HK-2 (cell line): ENCODE measurements around the gene APOBEC3G.
"Not testable (repeated sequence)": the region's sequence is repeated elsewhere in the genome, so short reads cannot be mapped to it uniquely, and the experiment has no call there.

Experiments used
- DNase-seq: peaks from one replicate; pipeline ENCODE4 v3.0.0-alpha.2; 2018; ENCODE audit not compliant: unreplicated experiment

Gene APOBEC3G

DNA sequence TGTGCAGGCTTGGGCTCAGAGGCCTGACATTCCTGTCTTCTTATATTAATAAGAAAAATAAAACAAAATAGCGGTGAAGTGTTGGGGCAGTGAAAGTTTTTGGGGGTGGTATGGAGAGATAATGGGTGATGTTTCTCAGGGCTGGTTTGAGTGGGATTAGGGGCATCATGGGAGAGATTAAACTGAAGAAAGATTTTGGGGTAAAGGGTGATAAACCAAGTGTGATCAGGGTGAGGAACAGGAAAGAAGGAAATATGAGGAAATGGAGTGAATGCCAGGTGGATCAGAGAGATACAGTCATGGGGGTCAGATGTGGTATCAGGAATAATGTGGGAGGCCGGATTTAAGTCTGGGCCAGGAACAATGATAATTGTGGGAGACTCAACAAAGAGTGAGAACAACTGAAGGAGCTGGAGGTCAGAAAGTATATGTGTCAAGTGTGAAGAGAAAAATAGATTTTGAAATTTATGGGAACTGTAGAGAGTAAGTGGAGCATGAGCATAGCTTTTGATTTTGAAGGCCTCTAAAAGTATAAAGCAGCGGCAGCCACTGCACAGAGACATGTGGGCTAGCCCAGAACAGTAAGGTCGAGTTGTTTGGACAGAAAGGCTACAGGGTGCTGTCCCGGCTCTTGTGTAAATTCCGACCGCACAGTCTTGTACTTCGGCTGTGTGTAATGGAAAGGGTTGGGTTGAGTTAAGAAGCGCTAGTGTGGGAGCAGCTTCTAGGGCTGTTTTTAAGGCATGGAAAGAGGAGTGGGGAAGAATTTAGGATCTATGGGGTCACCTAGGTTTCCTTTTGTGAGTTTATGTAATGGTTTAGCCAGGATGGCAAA lies 10.4 kb upstream of the APOBEC3G start:
- DNase-seq: not testable (repeated sequence)

DNA sequence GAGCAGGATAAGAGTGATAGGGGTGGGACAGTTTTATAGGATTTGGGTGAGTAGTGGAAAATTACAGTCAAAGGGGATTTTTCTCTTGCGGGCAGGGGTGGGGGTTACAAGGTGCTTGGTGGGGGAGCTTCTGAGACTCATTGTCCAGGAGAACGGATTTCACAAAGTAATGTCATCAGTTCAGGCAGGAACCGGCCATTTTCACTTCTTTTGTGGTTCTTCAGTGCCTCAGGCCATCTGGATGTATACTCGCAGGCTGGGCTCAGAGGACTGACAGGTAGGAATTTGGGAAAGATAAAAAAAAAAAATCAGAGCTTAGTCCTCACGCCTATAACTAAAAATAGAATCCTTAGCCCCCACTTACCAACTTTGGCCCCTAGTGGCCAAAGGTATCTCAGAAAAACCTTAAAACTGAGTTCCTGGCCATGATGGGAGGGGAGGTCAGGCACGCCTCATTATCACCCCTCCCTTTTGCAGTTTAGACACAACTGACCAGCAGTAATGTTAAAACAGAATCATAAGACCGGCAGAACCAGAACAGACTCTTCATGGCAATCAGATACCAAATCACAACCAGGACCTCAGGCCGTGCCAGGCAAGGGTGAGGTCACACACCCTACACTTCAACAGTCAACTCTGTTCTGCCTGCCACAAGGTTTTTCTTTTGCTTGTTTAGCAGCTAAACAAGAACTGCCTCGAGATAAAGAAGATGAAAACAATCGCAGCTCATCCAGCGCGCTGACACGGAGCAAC lies 8.9 kb upstream of the APOBEC3G start:
- DNase-seq: no peak

DNA sequence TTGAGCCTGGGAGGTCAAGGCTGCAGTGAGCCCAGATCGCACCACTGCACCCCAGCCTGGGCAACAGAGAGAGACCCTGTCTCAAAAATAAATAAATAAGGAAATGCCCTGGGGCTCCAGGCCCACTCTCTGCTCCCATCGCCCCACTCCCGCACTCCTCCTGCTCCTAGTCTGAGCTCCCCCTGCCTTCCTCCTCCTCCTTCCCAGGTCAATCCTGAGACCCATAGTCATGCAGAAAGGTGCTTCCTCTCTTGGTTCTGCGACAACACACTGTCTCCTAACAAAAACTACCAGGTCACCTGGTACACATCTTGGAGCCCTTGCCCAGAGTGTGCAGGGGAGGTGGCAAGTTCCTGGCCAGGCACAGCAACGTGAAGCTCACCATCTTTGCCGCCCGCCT lies 6.9 kb upstream of the APOBEC3G start:
- no peak for DNase-seq

DNA sequence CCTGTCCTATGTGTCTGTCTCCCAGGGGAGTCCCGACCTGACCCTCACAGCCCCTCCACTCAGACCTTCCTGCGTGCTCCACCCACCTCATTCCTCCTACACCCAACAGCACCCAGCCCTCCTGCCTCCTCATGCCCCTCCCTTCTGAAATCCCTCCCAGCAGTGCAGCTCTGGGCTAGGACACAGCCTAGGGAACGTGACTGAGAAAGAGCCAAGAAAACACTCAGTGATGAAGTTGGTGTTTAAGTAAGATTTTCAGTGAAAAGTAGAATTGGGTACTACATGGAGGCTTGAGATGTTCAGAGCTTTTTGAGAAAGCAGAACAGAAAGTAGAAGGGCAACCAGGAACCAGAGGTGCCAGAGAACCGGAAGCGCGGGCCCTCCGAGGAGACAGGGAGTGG lies 4.5 kb upstream of the APOBEC3G start:
- DNase-seq: not testable (repeated sequence)

DNA sequence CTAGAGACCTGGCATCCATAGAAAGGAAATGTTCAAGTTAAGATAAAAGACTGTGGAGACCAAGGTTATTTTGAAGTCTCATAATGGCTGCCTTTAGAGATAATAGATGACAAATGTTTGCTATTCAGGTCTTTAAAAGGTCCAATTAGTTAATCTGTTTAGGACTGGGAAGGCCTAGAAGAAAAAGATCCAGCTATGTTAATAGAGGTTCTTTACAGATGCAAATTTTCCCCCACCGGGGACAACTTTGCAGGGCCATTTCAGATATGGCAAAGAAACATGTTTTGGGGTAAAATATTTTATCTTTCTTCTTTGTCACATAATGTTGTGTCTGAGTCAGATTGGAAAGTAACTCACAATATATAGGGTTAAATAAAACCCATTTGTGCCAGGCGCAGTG lies 3.1 kb upstream of the APOBEC3G start:
- DNase-seq: no peak

DNA sequence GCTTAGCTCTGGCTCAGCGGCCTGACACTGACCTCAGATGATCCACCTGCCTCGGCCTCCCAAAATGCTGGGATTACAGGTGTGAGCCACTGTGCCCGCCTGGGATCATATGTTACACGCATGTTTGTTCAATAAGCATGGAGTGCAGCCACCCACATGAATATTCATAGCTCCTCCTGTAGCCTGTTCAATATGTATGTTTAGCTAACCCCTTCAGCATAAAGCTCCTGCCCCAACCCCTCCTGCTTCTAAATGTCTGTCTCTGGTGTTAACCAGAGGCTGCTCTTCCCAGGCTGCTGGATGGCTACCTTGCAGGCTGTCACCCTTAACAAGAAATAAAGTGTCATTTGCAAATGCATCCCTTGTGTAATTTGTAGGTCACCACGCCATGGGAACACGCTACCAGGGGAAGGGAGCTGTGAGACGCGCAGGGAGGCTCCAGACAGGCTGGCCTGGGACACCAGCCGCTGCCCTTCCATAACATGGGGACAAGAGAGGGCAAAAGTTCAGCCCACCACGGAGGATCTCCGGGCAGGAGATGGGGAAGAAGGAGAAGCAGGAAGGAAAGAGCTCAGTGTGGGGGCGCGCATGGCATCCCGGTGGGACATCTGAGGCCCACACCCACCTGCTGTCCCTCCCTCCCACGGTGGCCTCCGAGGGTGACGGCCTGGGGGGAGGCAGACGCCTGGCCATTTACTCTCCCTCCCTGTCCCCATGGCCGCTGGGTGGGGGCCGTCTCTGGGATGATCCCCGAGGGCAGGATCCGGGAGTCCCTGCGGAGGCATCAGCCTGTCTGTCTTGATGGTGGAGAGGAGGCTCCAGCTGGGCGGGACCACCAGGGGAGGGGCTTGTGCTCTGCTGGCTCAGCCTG lies 685 bp upstream of the APOBEC3G start:
- DNase-seq: not testable (repeated sequence)

DNA sequence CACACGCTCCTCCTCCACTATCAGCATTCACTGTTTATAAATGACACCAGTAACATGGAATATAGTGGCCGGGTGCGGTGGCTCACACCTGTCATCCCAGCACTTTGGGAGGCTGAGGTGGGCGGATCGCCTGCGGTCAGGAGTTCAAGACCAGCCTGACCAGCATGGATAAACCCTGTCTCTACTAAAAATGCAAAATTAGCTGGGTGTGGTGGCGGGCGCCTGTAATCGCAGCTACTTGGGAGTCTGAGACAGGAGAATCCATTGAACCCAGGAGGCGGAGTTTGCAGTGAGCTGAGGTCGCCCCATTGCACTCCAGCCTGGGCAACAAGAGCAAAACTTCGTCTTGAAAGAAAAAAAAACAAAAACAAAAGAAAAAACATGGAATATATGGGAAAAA lies 837 bp downstream of the APOBEC3G start:
- DNase-seq: not testable (repeated sequence)

GRCh38 chr22:39078329-39078728 lies 1.3 kb downstream of the APOBEC3G start:
- no peak for DNase-seq

GRCh38 chr22:39079054-39079637 lies 2.1 kb downstream of the APOBEC3G start:
- not testable (repeated sequence) for DNase-seq

DNA sequence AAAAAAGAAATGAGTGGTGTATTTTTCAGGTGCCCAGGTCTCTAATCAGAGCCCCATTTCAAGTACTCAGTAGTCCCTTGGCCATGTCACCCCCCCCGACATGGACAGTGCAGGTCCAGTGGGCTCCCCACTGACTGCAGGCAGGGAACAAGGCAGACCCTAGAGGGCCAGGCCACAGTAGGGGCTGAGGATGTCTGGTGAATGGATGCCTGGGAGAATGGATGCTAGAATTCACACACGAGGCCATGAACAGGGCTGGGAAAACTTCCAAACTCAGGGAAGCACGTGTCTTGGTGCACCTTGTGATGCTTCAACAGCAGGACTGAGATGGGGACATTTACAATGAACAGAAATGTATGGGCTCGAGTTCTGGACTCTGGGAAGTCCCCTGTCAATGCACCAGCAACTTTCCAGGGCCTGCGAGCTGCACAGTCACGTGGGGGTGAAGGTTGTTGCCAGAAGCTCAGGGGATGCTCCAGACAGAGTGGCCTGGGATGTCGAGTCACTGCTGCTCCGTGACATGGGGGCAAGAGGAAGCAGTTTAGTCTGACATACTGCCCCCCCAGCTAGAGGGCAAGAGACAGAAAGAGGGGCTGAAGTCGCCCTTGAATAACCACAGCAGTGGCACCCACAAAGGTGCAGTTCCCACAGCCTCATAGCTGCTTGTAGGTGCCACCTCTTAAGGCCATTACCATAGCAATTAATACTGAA lies 3.1 kb downstream of the APOBEC3G start:
- DNase-seq: no peak

- no peak for DNase-seq
These were observed 3.9 kb downstream of the APOBEC3G start for GRCh38 chr22:39081016-39081415.

- no peak for DNase-seq
These were observed 4.5 kb downstream of the APOBEC3G start for GRCh38 chr22:39081598-39081997.

DNA sequence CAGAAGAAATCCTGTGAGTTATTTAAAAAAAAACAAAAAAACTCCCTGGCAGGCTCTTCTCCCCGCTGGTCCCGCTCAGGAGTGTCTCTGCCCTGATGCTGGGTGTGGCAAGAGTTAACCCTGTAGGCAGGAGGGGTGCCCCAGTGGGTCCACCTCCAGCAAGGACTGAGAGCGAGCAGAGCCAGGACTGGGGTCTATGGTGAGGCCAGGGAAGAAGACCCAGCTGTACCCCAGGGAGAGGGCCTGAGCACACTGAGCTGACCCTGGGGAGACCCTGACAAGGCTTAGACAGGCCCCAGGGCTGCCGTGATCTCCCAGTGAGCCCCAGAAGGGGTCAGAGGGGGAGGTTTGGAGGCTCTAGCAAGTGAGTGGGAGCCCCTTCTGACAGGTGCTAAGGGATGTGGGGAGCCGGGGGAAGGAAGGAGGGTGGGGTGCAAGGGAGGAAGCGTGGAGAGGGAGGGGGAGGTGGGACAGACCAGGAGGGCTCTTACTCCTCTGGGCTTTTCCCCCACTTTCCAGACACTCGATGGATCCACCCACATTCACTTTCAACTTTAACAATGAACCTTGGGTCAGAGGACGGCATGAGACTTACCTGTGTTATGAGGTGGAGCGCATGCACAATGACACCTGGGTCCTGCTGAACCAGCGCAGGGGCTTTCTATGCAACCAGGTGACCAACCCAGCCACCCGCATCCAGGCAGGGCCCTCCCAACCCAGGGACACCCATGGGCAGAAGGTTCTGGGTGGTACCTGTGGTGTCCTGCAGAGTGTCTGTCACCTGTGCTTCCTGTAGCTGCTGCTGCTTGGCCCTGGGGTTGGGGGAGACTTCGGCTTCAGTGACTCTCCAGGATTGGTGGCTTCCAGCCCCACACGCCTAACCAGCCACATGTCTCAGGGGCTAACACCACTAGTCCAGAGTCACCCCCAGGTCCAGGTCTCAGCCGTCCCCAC lies 6.4 kb downstream of the APOBEC3G start:
- DNase-seq: no peak

DNA sequence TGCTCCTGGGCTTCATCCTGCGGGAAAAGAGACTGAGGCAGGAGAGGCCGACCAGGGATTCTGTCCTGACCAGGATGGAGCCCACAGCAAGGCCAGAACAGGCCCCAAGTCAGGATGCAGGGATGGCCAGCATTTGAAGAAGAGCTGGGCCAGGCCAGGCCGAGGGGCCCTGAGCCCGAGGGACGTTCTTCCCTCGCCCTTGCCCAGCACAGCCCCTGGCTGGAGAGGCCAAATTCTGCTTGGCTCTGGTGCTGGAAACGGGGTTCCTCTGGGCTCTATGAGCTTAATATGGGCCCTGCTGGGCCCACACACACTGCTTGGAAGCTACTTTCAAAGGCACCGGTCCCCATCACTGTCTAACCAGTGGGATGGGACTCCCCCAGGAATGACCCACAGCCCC lies 7.6 kb downstream of the APOBEC3G start:
- no peak for DNase-seq

- DNase-seq: no peak
These were observed 10.0 kb downstream of the APOBEC3G start for GRCh38 chr22:39087098-39087497.

- DNase-seq: no peak
These were observed 11.0 kb downstream of the APOBEC3G start for GRCh38 chr22:39087881-39088684.

DNA sequence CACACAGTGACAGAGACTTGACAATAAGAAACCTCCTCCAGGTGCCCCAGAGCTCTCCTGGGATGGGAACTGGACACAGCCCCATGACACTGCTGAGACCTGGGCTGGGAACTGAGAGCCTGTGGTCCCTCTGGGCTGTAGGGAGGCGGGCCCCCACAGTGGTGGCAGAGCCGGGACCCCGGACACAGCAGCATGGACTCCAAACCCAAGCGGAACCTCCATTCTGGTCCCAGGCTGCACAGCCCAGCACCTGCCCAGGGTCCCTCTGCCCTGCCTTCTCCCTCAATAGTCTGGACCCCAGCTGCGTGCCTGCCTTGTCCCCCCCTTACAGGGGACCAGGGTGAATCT lies 11.6 kb downstream of the APOBEC3G start:
- no peak for DNase-seq

- DNase-seq: no peak
These were observed 12.9 kb downstream of the APOBEC3G start for GRCh38 chr22:39089928-39090327.

- DNase-seq: peak; percentile 38
These were observed 13.5 kb downstream of the APOBEC3G start for GRCh38 chr22:39090426-39091064.
